ENCODE results near the gene SLC41A3.

- TF ChIP-seq EZH2phosphoT487 (IDR thresholded peaks at IDR 0.05; ENCODE audit: insufficient read depth, low read depth) = no peak
- no peak for TF ChIP-seq EZH2 (IDR thresholded peaks at IDR 0.05; ENCODE audit: insufficient read depth, poor library complexity, severe bottlenecking)
Measured at GRCh38 chr3:126124896-126125295, 41.0 kb upstream of the SLC41A3 start.
